Measurements from ENCODE around the gene SPATA13.

- TF ChIP-seq, protein P1, sequence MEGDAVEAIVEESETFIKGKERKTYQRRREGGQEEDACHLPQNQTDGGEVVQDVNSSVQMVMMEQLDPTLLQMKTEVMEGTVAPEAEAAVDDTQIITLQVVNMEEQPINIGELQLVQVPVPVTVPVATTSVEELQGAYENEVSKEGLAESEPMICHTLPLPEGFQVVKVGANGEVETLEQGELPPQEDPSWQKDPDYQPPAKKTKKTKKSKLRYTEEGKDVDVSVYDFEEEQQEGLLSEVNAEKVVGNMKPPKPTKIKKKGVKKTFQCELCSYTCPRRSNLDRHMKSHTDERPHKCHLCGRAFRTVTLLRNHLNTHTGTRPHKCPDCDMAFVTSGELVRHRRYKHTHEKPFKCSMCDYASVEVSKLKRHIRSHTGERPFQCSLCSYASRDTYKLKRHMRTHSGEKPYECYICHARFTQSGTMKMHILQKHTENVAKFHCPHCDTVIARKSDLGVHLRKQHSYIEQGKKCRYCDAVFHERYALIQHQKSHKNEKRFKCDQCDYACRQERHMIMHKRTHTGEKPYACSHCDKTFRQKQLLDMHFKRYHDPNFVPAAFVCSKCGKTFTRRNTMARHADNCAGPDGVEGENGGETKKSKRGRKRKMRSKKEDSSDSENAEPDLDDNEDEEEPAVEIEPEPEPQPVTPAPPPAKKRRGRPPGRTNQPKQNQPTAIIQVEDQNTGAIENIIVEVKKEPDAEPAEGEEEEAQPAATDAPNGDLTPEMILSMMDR (conservative IDR thresholded peaks at IDR 0.05; ENCODE audit: low read depth, low read length): no peak
- no peak for TF ChIP-seq EZH2phosphoT487 (IDR thresholded peaks at IDR 0.05; ENCODE audit: borderline replicate concordance, low read length)
Measured at GRCh38 chr13:24133021-24133795, 27.3 kb upstream of the SPATA13 start.

All from PC-3 (cell line).